ENCODE data around the gene TNFRSF1B.

The TNFRSF1B gene

GRCh38 chr1:12189328-12189682 lies 22.5 kb downstream of the TNFRSF1B start:
- DNase-seq (ENCODE audit: low read depth, low spot score) = no peak

- no peak for DNase-seq (ENCODE audit: low read depth, low spot score)
Measured at GRCh38 chr1:12191242-12192032, 24.6 kb downstream of the TNFRSF1B start.

- DNase-seq (ENCODE audit: low read depth, low spot score) = no peak
Measured at GRCh38 chr1:12194666-12195216, 27.9 kb downstream of the TNFRSF1B start.

GRCh38 chr1:12195416-12195815 lies 28.6 kb downstream of the TNFRSF1B start:
- DNase-seq (ENCODE audit: low read depth, low spot score) = no peak

GRCh38 chr1:12196641-12197482 lies 30.1 kb downstream of the TNFRSF1B start:
- no peak for DNase-seq (ENCODE audit: low read depth, low spot score)

GRCh38 chr1:12197483-12197880 lies 30.7 kb downstream of the TNFRSF1B start:
- DNase-seq (ENCODE audit: low read depth, low spot score) = no peak

- DNase-seq (ENCODE audit: low read depth, low spot score) = no peak
Measured at GRCh38 chr1:12200208-12200607, 33.4 kb downstream of the TNFRSF1B start.

GRCh38 chr1:12201352-12202189 lies 34.8 kb downstream of the TNFRSF1B start:
- no peak for DNase-seq (ENCODE audit: low read depth, low spot score)

- no peak for DNase-seq (ENCODE audit: low read depth, low spot score)
Measured at GRCh38 chr1:12202190-12202497, 35.4 kb downstream of the TNFRSF1B start.

- no peak for DNase-seq (ENCODE audit: low read depth, low spot score)
Measured at GRCh38 chr1:12202577-12202976, 35.8 kb downstream of the TNFRSF1B start.

- no peak for DNase-seq (ENCODE audit: low read depth, low spot score)
Measured at GRCh38 chr1:12203216-12204007, 36.6 kb downstream of the TNFRSF1B start.

GRCh38 chr1:12204140-12204539 lies 37.3 kb downstream of the TNFRSF1B start:
- DNase-seq (ENCODE audit: low read depth, low spot score) = peak; percentile 15

GRCh38 chr1:12204754-12205658 lies 38.2 kb downstream of the TNFRSF1B start:
- no peak for DNase-seq (ENCODE audit: low read depth, low spot score)

GRCh38 chr1:12206238-12206637 lies 39.4 kb downstream of the TNFRSF1B start:
- no peak for DNase-seq (ENCODE audit: low read depth, low spot score)

- DNase-seq (ENCODE audit: low read depth, low spot score) = no peak
Measured at GRCh38 chr1:12206792-12207424, 40.1 kb downstream of the TNFRSF1B start.

- no peak for DNase-seq (ENCODE audit: low read depth, low spot score)
Measured at GRCh38 chr1:12208271-12208670, 41.5 kb downstream of the TNFRSF1B start.

- DNase-seq (ENCODE audit: low read depth, low spot score) = peak; percentile 81
Measured at GRCh38 chr1:12208764-12209494, 42.1 kb downstream of the TNFRSF1B start.

- DNase-seq (ENCODE audit: low read depth, low spot score) = no peak
Measured at GRCh38 chr1:12209495-12209832, 42.7 kb downstream of the TNFRSF1B start.
